ENCODE data around the gene PLPP7.

- TF ChIP-seq TAF1 (IDR thresholded peaks at IDR 0.05; ENCODE audit: borderline replicate concordance, insufficient read depth, low read length) (no peak), REST (IDR thresholded peaks at IDR 0.05; ENCODE audit: insufficient read depth in 1 of 2, low read depth in 2 of 2, low read length in 2 of 2) (no peak)
Measured at GRCh38 chr9:131290767-131291370, 1.3 kb downstream of the PLPP7 start.

Data from PFSK-1 (cell line).